GM23338 (cell line): Measurements from ENCODE around the gene KCMF1. TPM values are rescaled to one million over a fixed set of nuclear protein-coding genes. Genes with fewer than 3 reads are reported as not detected.
A peak's percentile ranks its signal among the peaks of the same experiment; 100 is the strongest.

Experiments used
- ATAC-seq: fragments of 200-7000 bp; cut with Tn5 transposase; 3 replicates; pipeline ENCODE4 v1.9.1; 2020
- DNase-seq: peaks from one replicate; pipeline ENCODE4 v3.0.0-alpha.2; 2015; ENCODE audit warnings: low spot score
- H2AFZ ChIP-seq: fragments of 200-600 bp; sonication (generic); 2 replicates; pipeline ENCODE4 v1.8.0; 2016; ENCODE audit warnings: antibody characterized with exemption, mild to moderate bottlenecking, moderate library complexity
- H3F3A ChIP-seq: fragments of 200-600 bp; sonication (generic); replicated peaks from 2 replicates; pipeline ENCODE4 v1.8.0; 2017; ENCODE audit warnings: antibody characterized with exemption, mixed run types, low read depth
- H3K27ac ChIP-seq: fragments of 200-600 bp; sonication (generic); 2 replicates; pipeline ENCODE4 v1.6.1; 2016; ENCODE audit warnings: low read depth
- H3K27me3 ChIP-seq: fragments of 200-600 bp; sonication (generic); 2 replicates; pipeline ENCODE4 v1.8.0; 2016; ENCODE audit warnings: mild to moderate bottlenecking, mixed run types, moderate library complexity; ENCODE audit not compliant: insufficient read depth
- H3K36me3 ChIP-seq: fragments of 200-600 bp; sonication (generic); 2 replicates; pipeline ENCODE4 v1.8.0; 2016; ENCODE audit warnings: mild to moderate bottlenecking; ENCODE audit not compliant: insufficient read depth
- H3K4me1 ChIP-seq: fragments of 200-600 bp; sonication (generic); 2 replicates; pipeline ENCODE4 v1.8.0; 2016; ENCODE audit warnings: mild to moderate bottlenecking, moderate library complexity; ENCODE audit not compliant: insufficient read depth
- H3K4me2 ChIP-seq: fragments of 200-600 bp; sonication (generic); 2 replicates; pipeline ENCODE4 v1.7.1; 2017; ENCODE audit warnings: mixed run types
- H3K4me3 ChIP-seq: fragments of 200-600 bp; sonication (generic); 2 replicates; pipeline ENCODE4 v1.6.1; 2016; ENCODE audit warnings: mixed run types
- H3K79me2 ChIP-seq: fragments of 200-600 bp; sonication (generic); replicated peaks from 2 replicates; pipeline ENCODE4 v1.8.0; 2017; ENCODE audit warnings: mild to moderate bottlenecking; ENCODE audit not compliant: insufficient read depth
- H3K9me2 ChIP-seq: fragments of 200-600 bp; sonication (generic); 2 replicates; pipeline ENCODE4 v1.8.0; 2017; ENCODE audit not compliant: insufficient read depth
- H4K20me1 ChIP-seq: fragments of 200-600 bp; sonication (generic); replicated peaks from 2 replicates; pipeline ENCODE4 v1.8.0; 2017; ENCODE audit warnings: mild to moderate bottlenecking; ENCODE audit not compliant: insufficient read depth
- H3K27ac Mint-ChIP-seq: 2 replicates; pipeline ENCODE4 v1.8.0; 2020; ENCODE audit warnings: inconsistent platforms, mild to moderate bottlenecking, moderate library complexity, mixed read lengths
- H3K27me3 Mint-ChIP-seq: 3 replicates; pipeline ENCODE4 v1.8.0; 2022; ENCODE audit warnings: low read depth, mild to moderate bottlenecking, moderate library complexity, mixed read lengths, inconsistent platforms; ENCODE audit not compliant: insufficient read depth, poor library complexity
- H3K36me3 Mint-ChIP-seq: 3 replicates; pipeline ENCODE4 v1.8.0; 2021; ENCODE audit warnings: low read depth, mild to moderate bottlenecking, inconsistent platforms, moderate library complexity, mixed read lengths
- H3K4me1 Mint-ChIP-seq: 3 replicates; pipeline ENCODE4 v1.8.0; 2020; ENCODE audit warnings: mild to moderate bottlenecking, inconsistent platforms, mixed read lengths
- H3K4me3 Mint-ChIP-seq: 3 replicates; pipeline ENCODE4 v1.8.0; 2021; ENCODE audit warnings: moderate library complexity, mild to moderate bottlenecking, inconsistent platforms, mixed read lengths
- H3K9me3 Mint-ChIP-seq: 3 replicates; pipeline ENCODE4 v1.8.0; 2020; ENCODE audit warnings: moderate library complexity, mild to moderate bottlenecking, inconsistent platforms, mixed read lengths
- CREB1 ChIP-seq: fragments of 250-450 bp; sonication (Bioruptor Pico); IDR thresholded peaks from 2 replicates; pipeline ENCODE4 v1.5.0; 2020; ENCODE audit warnings: low read depth, mild to moderate bottlenecking, moderate library complexity
- CTCF ChIP-seq, 2 experiments: fragments of 200-600 bp in 1 of 2; sonication (generic) in 1 of 2; conservative IDR thresholded peaks; 2 replicates each; pipeline versions ENCODE4 v1.5.1 to v1.6.1; 2016 to 2017; ENCODE audit warnings: antibody characterized with exemption in 2 of 2, low read depth in 2 of 2, mild to moderate bottlenecking in 2 of 2, moderate library complexity in 1 of 2
- ETS1 ChIP-seq: IDR thresholded peaks from 2 replicates; pipeline ENCODE4 v1.6.1; 2016; ENCODE audit warnings: antibody characterized with exemption
- EZH2 ChIP-seq: fragments of 200-600 bp; sonication (generic); IDR thresholded peaks from one replicate; pipeline ENCODE4 v1.8.0; 2017; ENCODE audit warnings: antibody characterized with exemption, mild to moderate bottlenecking, low read depth; ENCODE audit not compliant: unreplicated experiment
- EZH2phosphoT487 ChIP-seq: fragments of 200-600 bp; sonication (generic); IDR thresholded peaks from one replicate; pipeline ENCODE4 v1.8.1; 2018; ENCODE audit warnings: antibody characterized with exemption; ENCODE audit not compliant: unreplicated experiment
- JUNB ChIP-seq: IDR thresholded peaks from one replicate; pipeline ENCODE4 v1.6.1; 2016; ENCODE audit warnings: antibody characterized with exemption; ENCODE audit not compliant: unreplicated experiment
- NANOG ChIP-seq: IDR thresholded peaks from 2 replicates; pipeline ENCODE4 v1.6.1; 2016; ENCODE audit warnings: antibody characterized with exemption, borderline replicate concordance
- POLR2AphosphoS5 ChIP-seq: IDR thresholded peaks from 2 replicates; pipeline ENCODE4 v1.6.1; 2016; ENCODE audit warnings: antibody characterized with exemption, low read depth
- REST ChIP-seq: IDR thresholded peaks from one replicate; pipeline ENCODE4 v1.6.1; 2018; ENCODE audit warnings: antibody characterized with exemption; ENCODE audit not compliant: unreplicated experiment
- STAT1 ChIP-seq: IDR thresholded peaks from one replicate; pipeline ENCODE4 v1.6.1; 2016; ENCODE audit warnings: antibody characterized with exemption; ENCODE audit not compliant: unreplicated experiment
- ZNF114 ChIP-seq: fragments of 250-450 bp; sonication (Bioruptor Pico); IDR thresholded peaks from 2 replicates; pipeline ENCODE4 v1.5.0; 2020; ENCODE audit warnings: mild to moderate bottlenecking, moderate library complexity
- ZNF331 ChIP-seq: fragments of 250-450 bp; sonication (Bioruptor Pico); IDR thresholded peaks from 2 replicates; pipeline ENCODE4 v1.5.0; 2020; ENCODE audit warnings: low read depth, mild to moderate bottlenecking, moderate library complexity
- ZNF462 ChIP-seq: fragments of 250-450 bp; sonication (Bioruptor Pico); IDR thresholded peaks from 2 replicates; pipeline ENCODE4 v1.5.0; 2020; ENCODE audit warnings: mild to moderate bottlenecking, moderate library complexity
- polyA plus RNA-seq: library from polyadenylated mRNA; unstranded; fragments of >200 nt; fragmentation: Nextera tagmentation; extraction: Ambion mirVana; gene quantifications from 2 replicates; pipeline ENCODE4 v1.2.1, GENCODE V29; 2016
- total RNA-seq: library from RNA; depleted of rRNA; stranded (reverse); fragments of >200 nt; shearing (Covaris generic); gene quantifications from 2 replicates; pipeline ENCODE4 v1.2.3, GENCODE V29; 2014

Gene KCMF1
- total and polyA plus RNA-seq, 2 experiments from 2014 or later = 29.3 to 120 TPM

GRCh38 chr2:85048534-85048933 lies 77.6 kb downstream of the KCMF1 start:
- Mint-ChIP-seq H3K36me3 (peaks cover 55% of the 10 kb centered on the region), H3K4me3 (no peak overlapping the region), H3K4me1 (peaks cover 12% of the 10 kb centered on the region), H3K27me3 (peaks cover 3% of the 10 kb centered on the region), H3K9me3 (no peaks in the 10 kb centered on the region), H3K27ac (no peak overlapping the region)
- H3K9me2 ChIP-seq = no peaks in the 10 kb centered on the region
- no peak for DNase-seq
- H3K4me3 ChIP-seq = no peak overlapping the region
- ATAC-seq = no peak
- peaks cover 45% of the 10 kb centered on the region for H3K36me3 ChIP-seq
- 0 out of 2 replicates have a peak overlapping the region, but pooled peaks have one; percentile 29 for H3K27ac ChIP-seq
- H3K27me3 ChIP-seq = no peaks in the 10 kb centered on the region
- peaks cover 3% of the 10 kb centered on the region for H4K20me1 ChIP-seq
- TF ChIP-seq EZH2 (no peak), CTCF (conservative IDR thresholded peaks at IDR 0.05; ENCODE audit: low read depth in 2 of 2) (no peak), EZH2phosphoT487 (no peak), STAT1 (no peak), ETS1 (no peak), REST (no peak), NANOG (no peak), ZNF114 (CRISPR knock-in tag) (no peak), JUNB (no peak), CREB1 (CRISPR knock-in tag) (no peak), POLR2AphosphoS5 (no peak), ZNF462 (CRISPR knock-in tag) (no peak), ZNF331 (CRISPR knock-in tag) (no peak)
- peaks cover 8% of the 10 kb centered on the region; the same call in 1 of the 2 replicates for H3F3A ChIP-seq
- H3K79me2 ChIP-seq = peaks cover 14% of the 10 kb centered on the region
- no peak overlapping the region for H3K4me2 ChIP-seq
- peaks cover 8% of the 10 kb centered on the region for H3K4me1 ChIP-seq
- no peak overlapping the region for H2AFZ ChIP-seq
